Cardiac muscle cell (in vitro differentiated cells and primary cell): ENCODE measurements around the gene GALNS. TPM values are rescaled to one million over a fixed set of nuclear protein-coding genes. Genes with fewer than 3 reads are reported as not detected.
"Not testable (repeated sequence)": the region's sequence is repeated elsewhere in the genome, so short reads cannot be mapped to it uniquely, and the experiment has no call there.

Experiments
- DNase-seq, 2 donors: peaks; one replicate each; pipeline versions ENCODE4 v3.0.0 to v3.0.0-alpha.2; 2010 to 2017; ENCODE audit warnings: low read depth in 1 of 2, low spot score in 1 of 2
- H3K27ac ChIP-seq: fragments of 200-600 bp; sonication (generic); 2 replicates; pipeline ENCODE4 v1.5.1; 2016
- H3K27me3 ChIP-seq: fragments of 200-600 bp; sonication (generic); 2 replicates; pipeline ENCODE4 v1.6.0; 2016; ENCODE audit warnings: control low read depth
- H3K36me3 ChIP-seq: fragments of 200-600 bp; sonication (generic); 2 replicates; pipeline ENCODE4 v1.5.1; 2016; ENCODE audit warnings: control low read depth
- H3K4me1 ChIP-seq: fragments of 200-600 bp; sonication (generic); 2 replicates; pipeline ENCODE4 v1.8.1; 2017; ENCODE audit warnings: low read depth, mild to moderate bottlenecking, mixed run types
- H3K4me3 ChIP-seq: fragments of 200-600 bp; sonication (generic); 2 replicates; pipeline ENCODE4 v1.5.1; 2016; ENCODE audit warnings: mild to moderate bottlenecking
- H3K9me3 ChIP-seq: fragments of 200-600 bp; sonication (generic); 2 replicates; pipeline ENCODE4 v1.5.1; 2017; ENCODE audit warnings: low read depth, mild to moderate bottlenecking, control low read depth
- CTCF ChIP-seq: IDR thresholded peaks from 2 replicates; pipeline ENCODE4 v1.5.1; 2012; ENCODE audit warnings: low read depth, mild to moderate bottlenecking, low read length
- polyA plus RNA-seq: library from polyadenylated mRNA; unstranded; fragments of >200 nt; fragmentation: Nextera tagmentation; extraction: Ambion mirVana; gene quantifications from 2 replicates; pipeline ENCODE4 v1.2.1, GENCODE V29; 2016
- total RNA-seq: library from RNA; depleted of rRNA; stranded (reverse); fragments of >200 nt; gene quantifications from 2 replicates; pipeline ENCODE4 v1.2.3, GENCODE V29; 2016

Gene GALNS
- total and polyA plus RNA-seq, 2 experiments from 2014 or later: 28.3 to 31.0 TPM

- Histone ChIP-seq H3K36me3 (no peaks in the 10 kb centered on the region), H3K9me3 (no peaks in the 10 kb centered on the region), H3K27me3 (no peaks in the 10 kb centered on the region), H3K27ac (no peak overlapping the region), H3K4me3 (no peak overlapping the region), H3K4me1 (peaks cover 50% of the 10 kb centered on the region)
- no peak for DNase-seq
- TF ChIP-seq CTCF: no peak
These were observed 80.9 kb downstream of the GALNS start for GRCh38 chr16:88775825-88776224.

GRCh38 chr16:88774544-88775393 is 82.0 kb downstream of the GALNS start:
- H3K4me3 ChIP-seq: no peak overlapping the region
- no peaks in the 10 kb centered on the region for H3K36me3 ChIP-seq
- no peak for TF ChIP-seq CTCF
- H3K27ac ChIP-seq: peak overlapping the region; percentile 97
- H3K9me3 ChIP-seq: no peaks in the 10 kb centered on the region
- no peak for DNase-seq
- no peaks in the 10 kb centered on the region for H3K27me3 ChIP-seq
- H3K4me1 ChIP-seq: peaks cover 51% of the 10 kb centered on the region

- DNase-seq: peak; percentile 42 to 81
- Histone ChIP-seq H3K27ac (peak overlapping the region; percentile 97), H3K4me3 (no peak overlapping the region), H3K36me3 (no peaks in the 10 kb centered on the region), H3K27me3 (no peaks in the 10 kb centered on the region), H3K4me1 (peaks cover 55% of the 10 kb centered on the region), H3K9me3 (no peaks in the 10 kb centered on the region)
- TF ChIP-seq CTCF: no peak
These were observed 82.9 kb downstream of the GALNS start for GRCh38 chr16:88773812-88774291.

GRCh38 chr16:88772871-88773811 is 83.6 kb downstream of the GALNS start:
- no peak for TF ChIP-seq CTCF
- peak overlapping the region; percentile 97 for H3K27ac ChIP-seq
- no peaks in the 10 kb centered on the region for H3K9me3 ChIP-seq
- no peaks in the 10 kb centered on the region for H3K36me3 ChIP-seq
- H3K27me3 ChIP-seq: no peaks in the 10 kb centered on the region
- H3K4me1 ChIP-seq: peaks cover 60% of the 10 kb centered on the region
- peak; percentile 85 for DNase-seq
- H3K4me3 ChIP-seq: no peak overlapping the region

GRCh38 chr16:88771781-88772180 is 85.0 kb downstream of the GALNS start:
- Histone ChIP-seq H3K27ac (peak overlapping the region; percentile 97), H3K4me1 (peaks cover 73% of the 10 kb centered on the region)
- H3K36me3 ChIP-seq, DNase-seq, H3K27me3 ChIP-seq, H3K9me3 ChIP-seq, H3K4me3 ChIP-seq: not testable (repeated sequence)
